ENCODE results near the gene KY. TPM values are rescaled to one million over a fixed set of nuclear protein-coding genes. Genes with fewer than 3 reads are reported as not detected.

KY gene
- total RNA-seq, 1 donor from 2014 or later = 3.7 TPM

DNA sequence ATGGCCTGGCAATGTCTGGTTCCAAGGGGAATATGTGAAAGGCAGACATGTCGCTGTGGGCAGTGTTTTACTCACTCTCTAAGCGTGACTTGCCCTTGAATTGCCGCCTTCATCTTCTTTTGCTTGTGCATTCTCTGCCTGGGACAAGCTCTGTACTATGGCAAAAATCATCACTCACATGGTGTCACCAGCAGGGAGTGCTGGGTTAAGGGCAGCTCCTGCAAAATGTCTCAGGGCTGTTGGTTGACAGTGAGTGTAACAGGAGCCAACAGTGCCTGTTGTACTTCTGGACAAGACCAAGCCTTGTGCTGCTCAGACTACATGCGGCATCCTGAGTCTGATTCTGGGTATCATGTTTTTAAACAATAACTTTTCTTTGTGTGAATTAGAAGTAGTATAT, 45.3 kb upstream of the KY start:
- intact Hi-C loops (cut with DNase I) = no loop called here
- no peak for TF ChIP-seq POLR2A (IDR thresholded peaks at IDR 0.05)
- TF ChIP-seq POLR2AphosphoS5 (IDR thresholded peaks at IDR 0.05; ENCODE audit: insufficient read depth in 1 of 2, low read depth in 1 of 2) = no peak
- no peak for TF ChIP-seq CTCF (IDR thresholded peaks at IDR 0.05)
- DNase-seq (ENCODE audit: extremely low spot score in 2 of 2) = peak in 1 of 2 donors; percentile 47
- Histone ChIP-seq H3K27me3 (no peaks in the 10 kb centered on the region), H3K27ac (no peak overlapping the region), H3K4me3 (no peak overlapping the region), H3K4me1 (peaks cover 21% of the 10 kb centered on the region), H3K9me3 (no peaks in the 10 kb centered on the region), H3K36me3 (no peaks in the 10 kb centered on the region)

DNA sequence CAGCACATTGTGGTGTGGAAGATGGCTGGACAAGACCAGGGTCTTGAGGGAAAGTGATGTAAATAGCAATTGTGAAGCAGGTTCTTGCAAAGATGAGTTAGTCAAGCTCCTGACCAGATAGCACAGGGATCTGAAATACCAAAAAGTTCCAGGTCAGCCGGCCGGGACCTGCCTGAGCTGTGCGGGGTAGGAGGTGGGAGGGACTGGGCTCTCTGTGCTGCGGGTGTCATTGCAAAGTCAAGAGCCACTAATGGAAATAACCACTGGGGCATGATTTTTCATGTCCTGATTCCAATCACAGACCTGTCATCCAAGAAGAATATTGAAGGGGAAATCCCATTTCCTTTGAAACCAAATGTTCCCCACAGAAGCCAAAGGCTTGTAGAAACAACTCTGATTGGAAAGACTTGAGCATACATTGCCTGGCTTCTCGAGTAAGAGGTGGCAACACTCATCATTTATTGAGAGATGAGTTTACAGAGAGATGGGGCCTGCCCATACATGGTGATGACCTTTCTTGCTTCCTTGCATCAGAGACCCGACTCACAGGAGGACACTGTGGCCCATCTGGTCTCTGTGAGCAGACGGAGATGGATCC, 44.2 kb upstream of the KY start:
- intact Hi-C loops (cut with DNase I) = loop anchor here (5.0 kb wide), 1 partner anchor 1828 kb away; no protein-coding TSS in a partner anchor
- Histone ChIP-seq H3K36me3 (no peaks in the 10 kb centered on the region), H3K27ac (no peak overlapping the region), H3K4me3 (no peak overlapping the region), H3K9me3 (no peaks in the 10 kb centered on the region), H3K27me3 (no peaks in the 10 kb centered on the region), H3K4me1 (peaks cover 19% of the 10 kb centered on the region)
- TF ChIP-seq POLR2AphosphoS5 (IDR thresholded peaks at IDR 0.05; ENCODE audit: insufficient read depth in 1 of 2, low read depth in 1 of 2) = no peak
- no peak for TF ChIP-seq POLR2A (IDR thresholded peaks at IDR 0.05)
- no peak for TF ChIP-seq CTCF (IDR thresholded peaks at IDR 0.05)
- DNase-seq (ENCODE audit: extremely low spot score in 2 of 2) = no peak

DNA sequence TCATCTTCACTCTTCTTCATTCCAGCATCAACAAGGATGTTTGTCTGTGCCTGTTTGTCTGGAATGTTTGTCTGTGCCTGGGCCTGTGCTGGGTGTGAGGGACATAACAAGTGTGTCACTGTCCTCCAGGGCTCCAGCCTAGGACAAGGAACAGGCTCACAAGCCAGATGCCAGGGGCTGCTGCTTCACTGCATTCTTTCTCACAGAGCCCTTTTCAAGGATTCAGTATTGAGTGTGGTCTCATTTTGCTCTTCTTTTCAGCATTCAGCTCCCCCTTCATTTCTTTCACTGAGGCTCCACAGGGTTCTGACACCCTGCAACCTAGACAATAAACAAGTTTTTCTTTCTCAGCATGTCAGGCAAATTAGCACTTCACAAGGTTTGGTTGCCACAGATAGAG, 43.6 kb upstream of the KY start:
- no peaks in the 10 kb centered on the region for H3K27me3 ChIP-seq
- no peaks in the 10 kb centered on the region for H3K9me3 ChIP-seq
- H3K27ac ChIP-seq = no peak overlapping the region
- peaks cover 13% of the 10 kb centered on the region for H3K4me1 ChIP-seq
- TF ChIP-seq POLR2AphosphoS5 (IDR thresholded peaks at IDR 0.05; ENCODE audit: insufficient read depth in 1 of 2, low read depth in 1 of 2) (no peak), POLR2A (IDR thresholded peaks at IDR 0.05) (no peak), CTCF (IDR thresholded peaks at IDR 0.05) (no peak)
- intact Hi-C loops (cut with DNase I) = loop anchor here (5.0 kb wide), 1 partner anchor 1827 kb away; no protein-coding TSS in a partner anchor
- DNase-seq (ENCODE audit: extremely low spot score in 2 of 2) = no peak
- H3K36me3 ChIP-seq = no peaks in the 10 kb centered on the region
- H3K4me3 ChIP-seq = no peak overlapping the region

GRCh38 chr3:134693804-134694203, 43.0 kb upstream of the KY start:
- H3K9me3 ChIP-seq = no peaks in the 10 kb centered on the region
- H3K4me3 ChIP-seq = no peak overlapping the region
- no peak for TF ChIP-seq CTCF (IDR thresholded peaks at IDR 0.05)
- no peak for TF ChIP-seq POLR2A (IDR thresholded peaks at IDR 0.05)
- no peak for TF ChIP-seq POLR2AphosphoS5 (IDR thresholded peaks at IDR 0.05; ENCODE audit: insufficient read depth in 1 of 2, low read depth in 1 of 2)
- H3K27ac ChIP-seq = no peak overlapping the region
- H3K36me3 ChIP-seq = no peaks in the 10 kb centered on the region
- no peak for DNase-seq (ENCODE audit: extremely low spot score in 2 of 2)
- peaks cover 7% of the 10 kb centered on the region for H3K4me1 ChIP-seq
- no peaks in the 10 kb centered on the region for H3K27me3 ChIP-seq
- intact Hi-C loops (cut with DNase I) = loop anchor here (5.0 kb wide), 1 partner anchor 1827 kb away; no protein-coding TSS in a partner anchor

GRCh38 chr3:134693226-134693625, 42.4 kb upstream of the KY start:
- no peaks in the 10 kb centered on the region for H3K36me3 ChIP-seq
- H3K27ac ChIP-seq = no peak overlapping the region
- peaks cover under 1% of the 10 kb centered on the region for H3K4me1 ChIP-seq
- DNase-seq (ENCODE audit: extremely low spot score in 2 of 2) = no peak
- H3K9me3 ChIP-seq = no peaks in the 10 kb centered on the region
- intact Hi-C loops (cut with DNase I) = loop anchor here (5.0 kb wide), 1 partner anchor 1826 kb away; no protein-coding TSS in a partner anchor
- H3K4me3 ChIP-seq = no peak overlapping the region
- H3K27me3 ChIP-seq = no peaks in the 10 kb centered on the region
- TF ChIP-seq CTCF (IDR thresholded peaks at IDR 0.05) (no peak), POLR2A (IDR thresholded peaks at IDR 0.05) (no peak), POLR2AphosphoS5 (IDR thresholded peaks at IDR 0.05; ENCODE audit: insufficient read depth in 1 of 2, low read depth in 1 of 2) (no peak)

Measured in vagina (tissue), 2 donors.